ENCODE results near the gene TBC1D2B.

DNA sequence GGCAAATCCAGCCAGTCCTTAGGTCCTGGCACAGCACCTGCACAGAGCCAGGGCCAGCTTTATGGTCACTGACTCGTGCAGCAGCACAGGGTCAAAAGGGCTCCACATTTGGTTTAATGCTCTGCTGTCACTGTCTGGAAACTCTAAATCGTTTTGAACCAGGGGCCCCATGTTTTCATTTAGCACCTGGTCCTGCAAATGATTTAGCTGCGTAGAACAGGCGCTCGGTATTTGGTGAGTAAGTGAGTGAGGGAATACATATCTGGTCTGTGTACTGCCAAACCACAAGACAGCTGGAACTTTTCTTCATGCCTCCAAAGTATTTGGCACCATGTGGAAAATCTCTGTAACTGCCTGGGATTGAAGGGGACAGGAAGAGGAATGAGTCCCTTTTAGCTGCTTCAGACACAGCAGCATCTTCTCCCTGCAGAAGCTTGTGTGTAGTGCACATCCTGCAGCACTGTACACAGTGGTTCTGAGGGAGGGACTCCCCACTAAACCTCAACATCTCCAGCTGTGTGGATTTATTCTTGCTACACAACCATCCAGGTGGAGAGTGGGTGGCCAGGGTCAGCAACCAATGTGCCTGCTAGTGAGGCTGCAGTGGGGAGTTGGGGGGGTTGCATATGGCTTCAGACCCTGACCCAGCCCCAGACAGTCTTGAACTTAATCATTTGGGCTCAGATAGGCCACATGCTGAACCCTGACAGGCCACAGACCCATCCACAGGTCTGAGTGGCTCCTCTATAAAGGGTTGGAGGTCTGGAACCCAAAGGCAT is 15.9 kb upstream of the TBC1D2B start:
- TF ChIP-seq, protein P1, sequence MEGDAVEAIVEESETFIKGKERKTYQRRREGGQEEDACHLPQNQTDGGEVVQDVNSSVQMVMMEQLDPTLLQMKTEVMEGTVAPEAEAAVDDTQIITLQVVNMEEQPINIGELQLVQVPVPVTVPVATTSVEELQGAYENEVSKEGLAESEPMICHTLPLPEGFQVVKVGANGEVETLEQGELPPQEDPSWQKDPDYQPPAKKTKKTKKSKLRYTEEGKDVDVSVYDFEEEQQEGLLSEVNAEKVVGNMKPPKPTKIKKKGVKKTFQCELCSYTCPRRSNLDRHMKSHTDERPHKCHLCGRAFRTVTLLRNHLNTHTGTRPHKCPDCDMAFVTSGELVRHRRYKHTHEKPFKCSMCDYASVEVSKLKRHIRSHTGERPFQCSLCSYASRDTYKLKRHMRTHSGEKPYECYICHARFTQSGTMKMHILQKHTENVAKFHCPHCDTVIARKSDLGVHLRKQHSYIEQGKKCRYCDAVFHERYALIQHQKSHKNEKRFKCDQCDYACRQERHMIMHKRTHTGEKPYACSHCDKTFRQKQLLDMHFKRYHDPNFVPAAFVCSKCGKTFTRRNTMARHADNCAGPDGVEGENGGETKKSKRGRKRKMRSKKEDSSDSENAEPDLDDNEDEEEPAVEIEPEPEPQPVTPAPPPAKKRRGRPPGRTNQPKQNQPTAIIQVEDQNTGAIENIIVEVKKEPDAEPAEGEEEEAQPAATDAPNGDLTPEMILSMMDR (IDR thresholded peaks at IDR 0.05; ENCODE audit: poor library complexity): no peak
- no peak for TF ChIP-seq EZH2phosphoT487 (IDR thresholded peaks at IDR 0.05; ENCODE audit: low read depth, severe bottlenecking, unreplicated experiment)
